ENCODE data around the gene ESYT3.

DNA sequence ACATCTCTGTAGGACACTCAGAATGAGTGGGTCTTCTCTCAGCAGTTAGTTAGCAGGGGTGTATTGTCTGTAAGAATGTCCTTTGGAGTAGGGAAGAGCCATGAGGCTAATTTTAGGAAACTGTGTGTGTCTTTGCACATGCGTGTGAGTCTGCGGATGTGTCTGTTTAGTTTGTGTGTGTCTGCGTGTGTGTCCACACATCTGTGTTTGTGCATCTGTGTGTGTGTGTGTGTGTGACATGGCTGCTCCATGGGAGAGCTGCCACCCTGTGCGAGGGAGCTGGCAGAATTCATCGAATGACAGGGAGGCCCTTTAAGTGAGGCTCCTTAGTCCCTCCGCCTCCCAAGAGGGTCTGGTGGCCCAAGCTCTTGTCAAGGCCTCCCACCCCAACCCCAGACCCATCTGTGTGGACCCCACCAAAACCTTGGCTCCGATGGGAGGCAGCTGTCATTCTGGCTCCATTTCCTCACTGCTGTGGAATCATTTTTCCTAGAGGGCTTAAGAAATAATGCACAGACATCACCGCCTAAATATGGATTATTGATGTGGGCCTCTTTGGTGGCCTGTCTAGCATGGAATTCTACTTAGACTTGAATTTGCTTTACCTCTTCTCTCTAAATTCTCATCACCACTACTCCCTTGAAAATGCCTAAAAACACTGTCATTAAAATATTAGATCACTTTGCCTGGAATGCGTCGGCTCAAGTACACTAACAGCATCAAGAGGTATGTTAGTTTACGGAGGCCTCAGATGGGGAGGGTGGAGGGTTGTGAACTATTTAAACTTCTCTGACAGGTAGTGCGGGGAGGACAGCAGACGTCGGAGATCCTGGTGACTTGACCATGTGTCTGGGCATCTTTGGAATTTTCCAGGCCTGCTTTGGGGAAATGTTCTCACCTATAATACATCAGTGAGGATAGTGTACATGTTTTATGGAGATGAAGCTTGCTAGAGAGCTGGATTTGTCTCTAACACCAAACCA, 9.4 kb downstream of the ESYT3 start:
- TF ChIP-seq, protein P1, sequence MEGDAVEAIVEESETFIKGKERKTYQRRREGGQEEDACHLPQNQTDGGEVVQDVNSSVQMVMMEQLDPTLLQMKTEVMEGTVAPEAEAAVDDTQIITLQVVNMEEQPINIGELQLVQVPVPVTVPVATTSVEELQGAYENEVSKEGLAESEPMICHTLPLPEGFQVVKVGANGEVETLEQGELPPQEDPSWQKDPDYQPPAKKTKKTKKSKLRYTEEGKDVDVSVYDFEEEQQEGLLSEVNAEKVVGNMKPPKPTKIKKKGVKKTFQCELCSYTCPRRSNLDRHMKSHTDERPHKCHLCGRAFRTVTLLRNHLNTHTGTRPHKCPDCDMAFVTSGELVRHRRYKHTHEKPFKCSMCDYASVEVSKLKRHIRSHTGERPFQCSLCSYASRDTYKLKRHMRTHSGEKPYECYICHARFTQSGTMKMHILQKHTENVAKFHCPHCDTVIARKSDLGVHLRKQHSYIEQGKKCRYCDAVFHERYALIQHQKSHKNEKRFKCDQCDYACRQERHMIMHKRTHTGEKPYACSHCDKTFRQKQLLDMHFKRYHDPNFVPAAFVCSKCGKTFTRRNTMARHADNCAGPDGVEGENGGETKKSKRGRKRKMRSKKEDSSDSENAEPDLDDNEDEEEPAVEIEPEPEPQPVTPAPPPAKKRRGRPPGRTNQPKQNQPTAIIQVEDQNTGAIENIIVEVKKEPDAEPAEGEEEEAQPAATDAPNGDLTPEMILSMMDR (conservative IDR thresholded peaks at IDR 0.05): no peak
- TF ChIP-seq ZFX (IDR thresholded peaks at IDR 0.05): no peak

All from C4-2B (cell line).